Activated CD4-positive, alpha-beta T cell treated with anti-CD3 and anti-CD28 coated beads for 24 hours (primary cell): ENCODE results near the gene PITPNB.

ENCODE experiments used
- DNase-seq, 2 donors: peaks; one replicate each; pipeline ENCODE4 v3.0.0-alpha.2; 2020; ENCODE audit warnings: low read depth in 2 of 2

Gene PITPNB

GRCh38 chr22:27919942-27920755 lies 1.1 kb upstream of the PITPNB start:
- no peak for DNase-seq

DNA sequence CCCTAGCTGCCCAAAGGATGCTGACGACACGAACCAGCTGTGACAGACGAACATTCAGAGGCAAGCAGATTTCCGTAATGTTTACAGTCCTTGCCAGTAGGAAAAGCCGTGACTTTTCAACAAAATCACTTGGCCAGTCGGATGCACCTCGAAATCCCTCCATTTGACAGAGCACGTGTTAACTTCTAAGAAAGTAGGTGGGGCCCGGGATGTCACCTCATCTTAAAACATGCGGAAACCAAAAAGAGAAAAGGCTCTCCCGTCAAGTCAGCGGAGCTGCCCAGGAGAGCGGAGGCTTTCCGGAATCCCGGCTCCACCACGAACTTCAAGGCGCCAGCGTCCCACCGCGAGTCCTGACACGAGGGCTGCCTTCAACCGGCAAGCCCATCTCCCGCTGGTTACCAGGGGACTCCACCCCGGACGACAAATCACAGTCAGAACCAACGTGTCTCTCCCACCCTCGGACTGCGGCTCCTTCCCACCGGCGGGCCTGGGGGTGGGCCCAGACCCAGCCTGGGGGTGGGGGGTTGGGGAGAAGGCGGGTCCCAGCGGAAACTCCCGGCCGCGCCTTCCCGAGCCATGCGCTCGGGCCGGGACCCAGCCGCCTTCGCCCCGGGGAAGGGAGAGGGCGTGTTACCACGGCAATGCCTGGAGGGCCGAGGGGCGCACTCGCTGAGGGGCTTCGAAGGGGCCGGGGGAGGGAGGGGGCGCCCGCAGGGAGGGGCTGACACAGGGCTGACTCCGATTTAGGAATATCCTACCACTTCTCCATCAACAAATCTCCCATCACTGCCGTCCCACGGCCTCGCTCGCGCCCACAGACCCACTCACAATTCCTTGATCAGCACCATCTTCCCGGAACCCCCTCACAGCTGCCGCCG lies 475 bp downstream of the PITPNB start:
- DNase-seq: peak; percentile 35 to 48

- no peak for DNase-seq
These were observed 3.1 kb downstream of the PITPNB start for GRCh38 chr22:27915986-27916385.

DNA sequence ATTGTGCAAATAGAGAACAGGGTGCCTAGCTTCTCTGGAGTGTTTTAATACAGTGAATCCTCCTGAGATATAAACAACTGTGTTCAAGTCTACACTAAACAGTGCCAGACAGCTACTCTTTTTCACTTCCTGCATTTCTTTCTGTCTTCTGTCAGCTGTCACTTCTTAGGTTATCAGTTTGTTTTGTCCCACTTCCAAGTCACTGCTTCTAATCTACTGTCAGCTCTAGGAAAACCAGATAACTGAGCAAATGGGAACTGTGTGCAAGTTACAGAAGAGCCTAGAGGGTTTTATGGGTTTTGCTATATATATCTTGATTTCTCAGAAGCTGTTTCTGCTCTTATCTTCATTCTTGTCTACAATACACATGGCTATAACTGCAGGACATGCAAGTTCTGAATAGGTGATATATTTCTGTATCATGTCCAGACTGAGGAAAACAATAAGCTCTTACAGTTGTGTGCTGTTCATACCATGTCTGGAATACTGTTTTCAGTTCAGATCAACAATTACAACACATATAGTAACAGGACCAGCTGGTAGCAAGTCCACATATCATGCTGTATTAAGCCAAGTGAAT lies 5.8 kb downstream of the PITPNB start:
- no peak for DNase-seq

- no peak for DNase-seq
These were observed 7.0 kb downstream of the PITPNB start for GRCh38 chr22:27912101-27912500.

DNA sequence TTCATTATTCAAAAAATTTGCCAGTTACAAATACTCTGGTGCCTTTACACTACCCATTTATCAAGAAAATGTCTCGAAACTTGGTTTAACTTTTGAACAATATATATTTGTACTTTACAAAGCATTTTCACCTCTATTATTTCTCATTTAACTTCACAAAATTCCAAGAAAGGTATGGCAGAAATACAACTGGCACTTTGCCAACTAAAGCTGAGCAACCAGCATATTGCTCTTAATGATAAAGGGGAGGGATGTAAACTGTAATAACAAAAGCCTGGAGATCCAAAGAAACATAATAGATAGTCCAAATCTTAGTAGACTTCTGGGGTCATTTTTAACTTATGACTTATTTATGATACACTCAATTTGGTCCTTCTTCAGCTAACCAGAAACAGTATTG lies 7.7 kb downstream of the PITPNB start:
- DNase-seq: no peak

GRCh38 chr22:27906241-27906640 lies 12.8 kb downstream of the PITPNB start:
- no peak for DNase-seq

GRCh38 chr22:27905653-27906052 lies 13.4 kb downstream of the PITPNB start:
- no peak for DNase-seq

DNA sequence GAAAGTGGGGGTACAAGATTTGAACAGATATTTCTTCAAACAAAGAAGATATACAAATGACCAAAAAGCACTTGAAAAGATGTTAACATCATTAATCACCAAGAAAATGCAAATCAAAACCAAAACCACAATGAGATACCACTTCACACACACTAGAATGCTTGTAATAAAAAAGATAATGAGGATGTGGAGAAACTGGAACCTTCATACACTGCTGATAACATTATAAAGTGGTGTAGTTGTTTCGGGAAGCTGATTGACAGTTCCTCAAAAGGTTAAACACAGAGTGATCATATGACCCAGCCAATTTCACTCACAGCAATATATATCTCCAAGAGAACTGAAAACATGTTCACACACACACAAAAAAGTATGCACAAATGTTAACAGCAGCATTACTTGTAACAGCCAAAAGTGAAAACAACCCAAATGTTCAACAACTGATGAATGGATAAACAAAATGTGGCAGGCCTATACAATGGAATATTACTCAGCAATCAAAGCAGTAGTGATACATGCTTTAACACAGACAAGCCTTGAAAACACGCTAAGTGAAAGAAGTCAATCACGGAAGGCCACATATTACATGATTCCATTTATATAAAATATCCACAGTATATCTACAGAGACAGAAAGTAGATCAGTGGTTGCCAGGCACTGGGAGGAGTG lies 15.1 kb downstream of the PITPNB start:
- no peak for DNase-seq

- DNase-seq: no peak
These were observed 18.9 kb downstream of the PITPNB start for GRCh38 chr22:27900153-27900552.

GRCh38 chr22:27896245-27896644 lies 22.8 kb downstream of the PITPNB start:
- no peak for DNase-seq

GRCh38 chr22:27895600-27895999 lies 23.5 kb downstream of the PITPNB start:
- DNase-seq: no peak

GRCh38 chr22:27892811-27893210 lies 26.2 kb downstream of the PITPNB start:
- DNase-seq: no peak

DNA sequence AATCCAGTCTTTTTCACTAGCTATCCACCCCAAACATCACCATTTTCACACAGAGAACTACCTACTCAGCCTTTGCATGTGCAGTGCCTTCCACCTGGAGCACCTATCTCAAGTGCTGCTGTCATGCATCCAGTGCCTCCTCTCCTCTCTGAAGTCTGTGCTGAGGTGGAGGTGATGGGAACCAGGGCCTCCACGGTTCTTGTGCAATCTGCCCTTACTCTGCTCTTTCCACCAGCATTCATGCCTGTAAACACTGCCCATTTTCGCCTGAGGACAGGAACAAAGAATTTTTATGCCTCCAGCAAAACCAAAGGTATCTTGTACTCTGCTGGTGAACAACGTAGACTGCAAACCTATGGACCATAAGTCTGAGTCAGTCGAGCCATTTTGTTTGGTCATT lies 27.0 kb downstream of the PITPNB start:
- no peak for DNase-seq

DNA sequence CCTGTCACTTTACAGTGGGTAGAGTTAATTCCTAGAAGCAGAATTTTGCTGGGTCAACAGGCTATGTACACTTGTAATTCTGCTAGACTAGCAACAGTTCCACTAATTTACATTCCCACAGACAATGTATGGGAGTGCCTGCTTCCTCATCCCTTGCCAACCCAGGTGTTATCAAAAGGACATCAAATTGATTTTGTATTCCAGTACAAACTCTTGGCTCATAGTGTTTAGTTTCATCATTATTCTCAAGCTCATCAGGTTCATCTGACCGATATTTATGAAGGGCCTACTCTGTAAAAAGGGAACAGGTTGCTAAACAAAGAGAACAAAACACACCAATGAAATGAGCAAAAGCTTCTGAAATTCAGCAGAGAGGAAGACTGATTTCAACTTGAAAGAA lies 30.7 kb downstream of the PITPNB start:
- DNase-seq: no peak

GRCh38 chr22:27886843-27887151 lies 32.3 kb downstream of the PITPNB start:
- no peak for DNase-seq

DNA sequence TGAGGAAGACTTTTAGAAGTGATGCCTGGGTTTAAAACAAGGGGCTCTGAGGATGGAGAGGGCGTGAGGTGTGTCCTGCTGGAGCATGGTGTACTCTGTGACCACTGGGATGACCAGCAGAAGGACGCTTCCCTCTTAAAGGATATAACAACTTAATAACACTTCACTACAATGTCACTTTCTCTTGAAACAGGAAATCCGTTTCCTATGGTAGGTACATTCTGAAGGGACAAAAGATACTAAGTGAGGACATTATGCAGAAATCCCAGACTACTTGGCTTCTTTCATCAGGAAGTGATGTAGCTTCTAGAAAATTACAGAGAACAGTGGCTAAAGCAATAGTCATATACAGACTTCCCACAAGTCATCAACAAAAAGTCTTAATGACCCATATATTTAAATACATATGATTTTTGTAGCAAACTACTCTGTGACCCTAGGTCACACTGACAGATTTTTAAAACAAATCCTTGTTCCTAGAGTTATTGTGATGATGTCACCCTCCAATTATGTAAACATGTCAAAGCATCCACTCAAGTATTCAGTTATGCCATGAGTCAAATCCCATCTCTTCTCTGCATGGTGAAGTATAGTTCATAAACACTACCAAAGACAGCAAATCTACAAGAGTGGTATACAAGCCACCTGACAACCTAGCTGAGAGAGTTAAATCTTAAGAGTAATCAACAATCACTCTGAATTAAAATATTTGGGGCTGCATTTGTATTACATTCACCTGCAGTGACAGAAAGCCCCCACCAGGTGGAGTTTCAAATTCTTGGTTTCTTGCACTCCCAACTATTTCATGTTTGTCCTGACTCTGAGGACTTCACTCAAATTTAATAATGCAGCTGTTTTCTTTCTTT lies 32.8 kb downstream of the PITPNB start:
- peak in 1 of 2 donors; percentile 20 for DNase-seq

- no peak for DNase-seq
These were observed 35.3 kb downstream of the PITPNB start for GRCh38 chr22:27883656-27884350.

- DNase-seq: no peak
These were observed 36.4 kb downstream of the PITPNB start for GRCh38 chr22:27882507-27883290.

DNA sequence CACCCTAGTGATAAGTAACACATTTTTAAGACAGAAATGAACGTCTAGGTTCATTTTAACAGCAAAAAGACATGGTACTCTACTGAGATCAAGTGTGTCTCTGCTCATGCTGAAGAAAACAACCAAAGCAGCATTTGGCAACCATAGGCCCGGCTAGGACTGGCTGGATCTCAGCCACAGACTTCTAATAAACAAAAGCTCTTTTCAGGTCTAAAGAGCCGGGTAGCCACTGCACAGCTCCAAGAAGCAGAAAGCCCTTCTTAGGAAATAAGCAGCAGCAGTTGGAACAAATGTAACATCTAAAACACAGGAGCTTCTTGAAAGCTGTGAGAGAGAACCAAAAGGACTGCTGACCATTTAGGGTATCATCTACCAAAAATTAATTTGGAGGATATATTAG lies 37.6 kb downstream of the PITPNB start:
- no peak for DNase-seq
